Measurements from ENCODE around the gene TRAF3IP1.

Gene TRAF3IP1

DNA sequence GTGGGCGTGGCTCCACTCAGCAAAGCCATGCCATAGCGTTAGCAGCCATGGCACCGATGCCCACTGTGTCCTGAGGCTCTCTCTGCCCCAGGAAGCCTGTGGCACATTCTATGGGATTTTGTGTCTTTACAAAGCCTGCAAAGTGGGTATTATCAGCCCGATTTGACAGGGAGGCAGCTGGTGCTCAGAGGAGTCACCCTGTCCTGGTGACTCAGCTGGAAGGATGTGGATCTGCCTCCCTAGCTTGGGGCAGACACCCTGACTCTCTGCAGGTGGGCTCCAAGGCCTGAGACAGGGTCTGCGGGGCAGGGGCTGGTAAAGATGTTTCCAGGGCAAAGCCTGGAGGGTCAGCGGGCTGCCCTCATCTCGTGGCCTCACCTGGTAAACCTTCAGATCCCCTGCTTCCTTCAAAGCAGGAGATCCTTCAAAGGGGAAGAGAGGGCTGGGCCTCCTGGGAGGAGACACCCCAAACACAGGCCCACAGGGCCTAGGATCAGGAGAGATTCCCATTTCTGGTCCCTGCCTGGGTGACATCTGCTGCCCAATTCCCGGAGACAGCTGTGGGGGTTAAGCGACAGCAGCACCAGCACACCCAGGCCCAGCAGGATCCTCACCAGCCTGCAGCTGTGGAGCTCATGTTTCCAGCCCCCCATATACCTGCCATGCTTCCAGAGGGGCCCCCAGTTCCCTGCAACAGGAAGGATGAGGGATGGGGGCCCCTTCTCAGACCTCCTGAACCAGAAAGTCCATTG, 103.4 kb downstream of the TRAF3IP1 start:
- Histone ChIP-seq H3K27me3 (ENCODE audit: control insufficient read depth in 3 of 3, insufficient read depth in 3 of 3, low read depth in 1 of 3, low read length in 3 of 3) (no peaks in the 10 kb centered on the region), H3K18ac (ENCODE audit: low read length) (no peak overlapping the region), H4K8ac (ENCODE audit: low read depth, low read length) (no peak overlapping the region), H3K23ac (ENCODE audit: low read depth, low read length, poor library complexity) (peak overlapping the region; percentile 8), H3K4ac (ENCODE audit: low read length) (no peak overlapping the region), H2BK5ac (ENCODE audit: low read length) (no peak overlapping the region), H4K91ac (ENCODE audit: low read depth, low read length, poor library complexity) (no peak overlapping the region), H3K9me3 (replicated peaks in 1 of 2; ENCODE audit: control insufficient read depth in 2 of 2, insufficient read depth in 1 of 2, low read depth in 1 of 2, low read length in 2 of 2) (no peaks in the 10 kb centered on the region), H3K9ac (ENCODE audit: low read depth, low read length, poor library complexity) (peak overlapping the region; percentile 26), H3K36me3 (replicated peaks in 1 of 2; ENCODE audit: control insufficient read depth in 2 of 2, insufficient read depth in 2 of 2, low read length in 2 of 2) (no peaks in the 10 kb centered on the region), H3K4me2 (ENCODE audit: insufficient read depth, low read length, poor library complexity, severe bottlenecking) (no peak overlapping the region), H2BK12ac (ENCODE audit: low read length) (no peak overlapping the region), H3K79me1 (ENCODE audit: low read depth, low read length) (peaks cover 11% of the 10 kb centered on the region), H2BK15ac (ENCODE audit: low read length) (peak overlapping the region; percentile 16), H2AK5ac (ENCODE audit: low read depth, low read length) (no peak overlapping the region), H2BK120ac (ENCODE audit: low read depth, low read length) (no peak overlapping the region), H3K27ac (replicated peaks; ENCODE audit: low read length) (no peak overlapping the region), H3K4me3 (ENCODE audit: low read length in 2 of 2) (no peak overlapping the region), H3K14ac (ENCODE audit: low read length) (no peak overlapping the region), H2AFZ (ENCODE audit: low read length) (no peak overlapping the region), H3K4me1 (ENCODE audit: control insufficient read depth in 2 of 2, insufficient read depth in 1 of 2, low read depth in 1 of 2, low read length in 2 of 2) (peaks cover 13 to 19% of the 10 kb centered on the region in 2 donors)
- DNase-seq (ENCODE audit: low spot score) = no peak
- no CpG with 5 or more reads among the region's 9 CpGs for WGBS, 2 donors (ENCODE audit: extremely low coverage in 2 of 2, insufficient read length in 2 of 2, insufficient replicate concordance in 1 of 2)

DNA sequence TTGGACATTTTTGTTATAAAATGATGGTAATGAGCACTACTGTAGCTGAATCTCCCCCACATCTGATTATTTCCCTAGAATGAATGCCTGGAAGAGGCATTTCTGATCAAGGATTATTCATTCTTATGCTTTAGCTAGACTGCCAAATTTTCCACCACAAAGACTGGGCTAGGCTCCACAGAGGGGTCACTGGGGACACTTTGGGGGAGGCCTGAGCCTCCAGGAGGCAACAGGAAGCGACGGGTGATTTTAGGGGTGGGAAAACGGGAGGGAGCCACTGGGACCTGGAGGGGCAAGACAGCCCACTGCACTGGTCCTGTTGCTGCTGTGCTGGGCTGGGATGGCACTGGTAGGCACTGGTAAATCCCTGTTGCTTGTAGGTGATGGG, 104.0 kb downstream of the TRAF3IP1 start:
- no CpG with 5 or more reads among the region's 3 CpGs for WGBS, 2 donors (ENCODE audit: extremely low coverage in 2 of 2, insufficient read length in 2 of 2, insufficient replicate concordance in 1 of 2)
- no peak overlapping the region for H4K8ac ChIP-seq (ENCODE audit: low read depth, low read length)
- H3K27ac ChIP-seq (replicated peaks; ENCODE audit: low read length) = no peak overlapping the region
- no peak overlapping the region for H3K4me2 ChIP-seq (ENCODE audit: insufficient read depth, low read length, poor library complexity, severe bottlenecking)
- DNase-seq (ENCODE audit: low spot score) = no peak
- H2BK120ac ChIP-seq (ENCODE audit: low read depth, low read length) = no peak overlapping the region
- H3K9ac ChIP-seq (ENCODE audit: low read depth, low read length, poor library complexity) = no peak overlapping the region
- H3K27me3 ChIP-seq (ENCODE audit: control insufficient read depth in 3 of 3, insufficient read depth in 3 of 3, low read depth in 1 of 3, low read length in 3 of 3) = no peaks in the 10 kb centered on the region
- peaks cover 0 to 3% of the 10 kb centered on the region in 2 donors for H3K36me3 ChIP-seq (replicated peaks in 1 of 2; ENCODE audit: control insufficient read depth in 2 of 2, insufficient read depth in 2 of 2, low read length in 2 of 2)
- H3K23ac ChIP-seq (ENCODE audit: low read depth, low read length, poor library complexity) = no peak overlapping the region
- no peak overlapping the region for H2AK5ac ChIP-seq (ENCODE audit: low read depth, low read length)
- H3K14ac ChIP-seq (ENCODE audit: low read length) = no peak overlapping the region
- peaks cover 13 to 19% of the 10 kb centered on the region in 2 donors for H3K4me1 ChIP-seq (ENCODE audit: control insufficient read depth in 2 of 2, insufficient read depth in 1 of 2, low read depth in 1 of 2, low read length in 2 of 2)
- no peak overlapping the region for H2AFZ ChIP-seq (ENCODE audit: low read length)
- no peak overlapping the region for H3K4ac ChIP-seq (ENCODE audit: low read length)
- H3K9me3 ChIP-seq (replicated peaks in 1 of 2; ENCODE audit: control insufficient read depth in 2 of 2, insufficient read depth in 1 of 2, low read depth in 1 of 2, low read length in 2 of 2) = peaks cover 0 to 3% of the 10 kb centered on the region in 2 donors
- H3K79me1 ChIP-seq (ENCODE audit: low read depth, low read length) = peaks cover 11% of the 10 kb centered on the region
- H3K4me3 ChIP-seq (ENCODE audit: low read length in 2 of 2) = no peak overlapping the region
- H4K91ac ChIP-seq (ENCODE audit: low read depth, low read length, poor library complexity) = no peak overlapping the region
- H2BK12ac ChIP-seq (ENCODE audit: low read length) = no peak overlapping the region
- H3K18ac ChIP-seq (ENCODE audit: low read length) = no peak overlapping the region
- H2BK15ac ChIP-seq (ENCODE audit: low read length) = no peak overlapping the region
- no peak overlapping the region for H2BK5ac ChIP-seq (ENCODE audit: low read length)

DNA sequence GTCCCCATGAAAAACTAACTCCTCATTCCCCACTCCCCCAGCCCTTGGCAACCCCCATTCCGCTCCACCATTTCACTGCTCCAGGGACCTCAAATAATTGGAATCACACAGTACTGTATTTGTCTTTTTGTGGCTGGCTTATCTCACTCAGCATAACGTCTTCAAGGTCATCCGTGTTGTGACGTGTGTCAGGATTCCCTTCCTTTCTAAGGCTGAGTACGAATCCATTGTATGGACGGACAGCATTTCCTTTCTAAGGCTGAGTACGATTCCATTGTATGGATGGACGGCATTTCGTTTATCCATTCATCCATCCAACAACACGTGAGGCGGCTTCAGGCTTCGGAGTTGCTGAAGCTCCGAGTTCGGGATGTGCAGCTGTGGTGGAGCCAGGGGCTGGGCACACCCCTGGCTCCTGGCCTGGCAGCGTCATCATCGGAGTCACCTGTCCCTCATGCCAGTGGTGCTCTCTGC, 105.2 kb downstream of the TRAF3IP1 start:
- H3K18ac ChIP-seq (ENCODE audit: low read length) = no peak overlapping the region
- no peak overlapping the region for H2BK120ac ChIP-seq (ENCODE audit: low read depth, low read length)
- H3K79me1 ChIP-seq (ENCODE audit: low read depth, low read length) = peaks cover 11% of the 10 kb centered on the region
- H2AK5ac ChIP-seq (ENCODE audit: low read depth, low read length) = no peak overlapping the region
- H2BK12ac ChIP-seq (ENCODE audit: low read length) = no peak overlapping the region
- H3K14ac ChIP-seq (ENCODE audit: low read length) = no peak overlapping the region
- peak overlapping the region; percentile 19 to 88 for H3K4me3 ChIP-seq (ENCODE audit: low read length in 2 of 2)
- peaks cover 13 to 17% of the 10 kb centered on the region in 2 donors for H3K4me1 ChIP-seq (ENCODE audit: control insufficient read depth in 2 of 2, insufficient read depth in 1 of 2, low read depth in 1 of 2, low read length in 2 of 2)
- H3K27me3 ChIP-seq (ENCODE audit: control insufficient read depth in 3 of 3, insufficient read depth in 3 of 3, low read depth in 1 of 3, low read length in 3 of 3) = no peaks in the 10 kb centered on the region
- H3K4ac ChIP-seq (ENCODE audit: low read length) = no peak overlapping the region
- H3K9me3 ChIP-seq (replicated peaks in 1 of 2; ENCODE audit: control insufficient read depth in 2 of 2, insufficient read depth in 1 of 2, low read depth in 1 of 2, low read length in 2 of 2) = peaks cover 4 to 10% of the 10 kb centered on the region in 2 donors
- no peak overlapping the region for H2BK15ac ChIP-seq (ENCODE audit: low read length)
- H3K36me3 ChIP-seq (replicated peaks in 1 of 2; ENCODE audit: control insufficient read depth in 2 of 2, insufficient read depth in 2 of 2, low read length in 2 of 2) = peaks cover 3 to 12% of the 10 kb centered on the region in 2 donors
- H4K8ac ChIP-seq (ENCODE audit: low read depth, low read length) = no peak overlapping the region
- H2AFZ ChIP-seq (ENCODE audit: low read length) = no peak overlapping the region
- H3K4me2 ChIP-seq (ENCODE audit: insufficient read depth, low read length, poor library complexity, severe bottlenecking) = peak overlapping the region; percentile 70
- no peak overlapping the region for H3K23ac ChIP-seq (ENCODE audit: low read depth, low read length, poor library complexity)
- DNase-seq (ENCODE audit: low spot score) = no peak
- no peak overlapping the region for H3K27ac ChIP-seq (replicated peaks; ENCODE audit: low read length)
- H3K9ac ChIP-seq (ENCODE audit: low read depth, low read length, poor library complexity) = peak overlapping the region; percentile 92
- no peak overlapping the region for H2BK5ac ChIP-seq (ENCODE audit: low read length)
- H4K91ac ChIP-seq (ENCODE audit: low read depth, low read length, poor library complexity) = no peak overlapping the region
- WGBS, 2 donors (ENCODE audit: extremely low coverage in 2 of 2, insufficient read length in 2 of 2, insufficient replicate concordance in 1 of 2) = no CpG with 5 or more reads among the region's 16 CpGs

DNA sequence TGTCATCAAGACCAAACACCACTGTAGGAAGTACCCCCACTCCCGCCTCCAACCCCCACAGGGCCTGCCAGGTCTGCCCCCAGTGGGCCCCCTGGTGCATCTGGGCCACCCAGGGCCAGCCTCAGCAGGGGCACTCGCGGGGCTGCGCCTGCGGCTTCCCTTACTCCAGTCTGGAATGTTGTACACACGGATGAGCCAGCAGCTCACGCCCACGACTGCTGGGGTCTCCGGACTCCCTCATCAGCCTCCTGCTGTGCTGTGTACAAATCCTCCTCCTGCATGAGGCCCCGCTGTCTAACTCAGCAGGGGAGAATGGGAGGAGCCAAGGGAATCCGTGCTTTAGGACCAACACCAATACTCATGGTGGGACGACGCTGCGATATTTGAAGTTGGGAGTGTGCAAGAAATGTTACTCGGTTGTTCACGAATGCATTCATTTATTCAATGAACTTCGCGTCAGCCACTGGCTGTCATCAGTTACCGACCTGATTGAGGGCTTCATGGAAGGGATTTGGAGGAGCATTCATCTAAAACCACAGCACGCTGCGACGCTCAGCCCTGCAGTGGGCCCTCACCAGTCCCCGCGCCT, 105.8 kb downstream of the TRAF3IP1 start:
- H2BK120ac ChIP-seq (ENCODE audit: low read depth, low read length) = no peak overlapping the region
- H3K14ac ChIP-seq (ENCODE audit: low read length) = no peak overlapping the region
- peak overlapping the region; percentile 81 to 88 for H3K4me3 ChIP-seq (ENCODE audit: low read length in 2 of 2)
- peak overlapping the region; percentile 70 for H3K4me2 ChIP-seq (ENCODE audit: insufficient read depth, low read length, poor library complexity, severe bottlenecking)
- no peak overlapping the region for H3K4ac ChIP-seq (ENCODE audit: low read length)
- H3K4me1 ChIP-seq (ENCODE audit: control insufficient read depth in 2 of 2, insufficient read depth in 1 of 2, low read depth in 1 of 2, low read length in 2 of 2) = peaks cover 12 to 13% of the 10 kb centered on the region in 2 donors
- H3K18ac ChIP-seq (ENCODE audit: low read length) = peak overlapping the region; percentile 98
- H2AFZ ChIP-seq (ENCODE audit: low read length) = peak overlapping the region; percentile 96
- no peak overlapping the region for H3K23ac ChIP-seq (ENCODE audit: low read depth, low read length, poor library complexity)
- H4K8ac ChIP-seq (ENCODE audit: low read depth, low read length) = no peak overlapping the region
- no peaks in the 10 kb centered on the region for H3K27me3 ChIP-seq (ENCODE audit: control insufficient read depth in 3 of 3, insufficient read depth in 3 of 3, low read depth in 1 of 3, low read length in 3 of 3)
- DNase-seq (ENCODE audit: low spot score) = peak; percentile 59
- no peak overlapping the region for H2BK15ac ChIP-seq (ENCODE audit: low read length)
- H3K27ac ChIP-seq (replicated peaks; ENCODE audit: low read length) = peak overlapping the region; percentile 97
- H3K79me1 ChIP-seq (ENCODE audit: low read depth, low read length) = peaks cover 11% of the 10 kb centered on the region
- peaks cover 7 to 15% of the 10 kb centered on the region in 2 donors for H3K9me3 ChIP-seq (replicated peaks in 1 of 2; ENCODE audit: control insufficient read depth in 2 of 2, insufficient read depth in 1 of 2, low read depth in 1 of 2, low read length in 2 of 2)
- no CpG with 5 or more reads among the region's 24 CpGs for WGBS, 2 donors (ENCODE audit: extremely low coverage in 2 of 2, insufficient read length in 2 of 2, insufficient replicate concordance in 1 of 2)
- no peak overlapping the region for H4K91ac ChIP-seq (ENCODE audit: low read depth, low read length, poor library complexity)
- H3K36me3 ChIP-seq (replicated peaks in 1 of 2; ENCODE audit: control insufficient read depth in 2 of 2, insufficient read depth in 2 of 2, low read length in 2 of 2) = peaks cover 3 to 17% of the 10 kb centered on the region in 2 donors
- H2AK5ac ChIP-seq (ENCODE audit: low read depth, low read length) = no peak overlapping the region
- H3K9ac ChIP-seq (ENCODE audit: low read depth, low read length, poor library complexity) = peak overlapping the region; percentile 92
- no peak overlapping the region for H2BK12ac ChIP-seq (ENCODE audit: low read length)
- H2BK5ac ChIP-seq (ENCODE audit: low read length) = peak overlapping the region; percentile 96

Measured in neuronal stem cell (in vitro differentiated cells).